ENCODE results near the gene FANCM.

FANCM gene

GRCh38 chr14:45112896-45113781, 22.6 kb upstream of the FANCM start:
- no peak overlapping the region for H3K27ac ChIP-seq

DNA sequence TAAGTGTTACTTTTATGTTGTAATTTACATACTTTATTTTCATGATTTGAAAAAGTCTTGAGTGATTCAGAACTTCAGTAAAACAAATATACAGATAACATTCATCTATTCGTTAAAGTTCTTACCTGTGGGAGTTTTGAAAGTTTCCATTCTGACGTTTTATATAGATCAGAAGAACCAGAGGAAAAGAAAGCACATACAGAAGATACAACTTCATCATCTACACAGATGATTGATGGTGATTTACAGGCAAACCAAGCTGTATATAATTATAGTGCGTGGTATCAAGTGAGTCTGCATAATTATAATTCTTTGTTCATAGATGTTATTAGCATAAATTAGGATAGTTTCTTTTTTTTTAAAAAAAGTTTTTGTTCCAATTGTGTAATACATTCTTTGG, 21.4 kb upstream of the FANCM start:
- no peaks in the 10 kb centered on the region for H4K20me1 ChIP-seq (ENCODE audit: insufficient read depth)
- no peak overlapping the region for H2AFZ ChIP-seq (ENCODE audit: low read depth)
- H3K79me2 ChIP-seq (ENCODE audit: insufficient read depth, low read depth): no peaks in the 10 kb centered on the region
- no peak overlapping the region for H3K4me2 ChIP-seq
- H3K27ac ChIP-seq: no peak overlapping the region
- H3K4me1 ChIP-seq (ENCODE audit: low read depth, poor library complexity, severe bottlenecking): no peaks in the 10 kb centered on the region
- no peaks in the 10 kb centered on the region; the same call in none of the 2 replicates for H3K36me3 ChIP-seq (ENCODE audit: insufficient read depth)
- H3K4me3 ChIP-seq (IDR thresholded peaks at IDR 0.05; ENCODE audit: insufficient read depth, low read depth, low read length): no peak overlapping the region
- no peaks in the 10 kb centered on the region for H3K27me3 ChIP-seq (ENCODE audit: insufficient read depth, low read depth)
- TF ChIP-seq CTCF (conservative IDR thresholded peaks at IDR 0.05; ENCODE audit: low read depth, low read length): no peak
- no peak overlapping the region for H3K9ac ChIP-seq

More at GRCh38 chr14:45112896-45113781, 22.6 kb upstream of the FANCM start:
- Histone ChIP-seq H3K79me2 (ENCODE audit: insufficient read depth, low read depth) (no peaks in the 10 kb centered on the region), H3K4me2 (no peak overlapping the region), H2AFZ (ENCODE audit: low read depth) (no peak overlapping the region), H3K36me3 (ENCODE audit: insufficient read depth) (no peaks in the 10 kb centered on the region; the same call in none of the 2 replicates), H3K27me3 (ENCODE audit: insufficient read depth, low read depth) (no peaks in the 10 kb centered on the region), H3K9ac (no peak overlapping the region), H3K4me1 (ENCODE audit: low read depth, poor library complexity, severe bottlenecking) (no peaks in the 10 kb centered on the region), H4K20me1 (ENCODE audit: insufficient read depth) (no peaks in the 10 kb centered on the region), H3K4me3 (IDR thresholded peaks at IDR 0.05; ENCODE audit: insufficient read depth, low read depth, low read length) (no peak overlapping the region)
- no peak for TF ChIP-seq CTCF (conservative IDR thresholded peaks at IDR 0.05; ENCODE audit: low read depth, low read length)

DNA sequence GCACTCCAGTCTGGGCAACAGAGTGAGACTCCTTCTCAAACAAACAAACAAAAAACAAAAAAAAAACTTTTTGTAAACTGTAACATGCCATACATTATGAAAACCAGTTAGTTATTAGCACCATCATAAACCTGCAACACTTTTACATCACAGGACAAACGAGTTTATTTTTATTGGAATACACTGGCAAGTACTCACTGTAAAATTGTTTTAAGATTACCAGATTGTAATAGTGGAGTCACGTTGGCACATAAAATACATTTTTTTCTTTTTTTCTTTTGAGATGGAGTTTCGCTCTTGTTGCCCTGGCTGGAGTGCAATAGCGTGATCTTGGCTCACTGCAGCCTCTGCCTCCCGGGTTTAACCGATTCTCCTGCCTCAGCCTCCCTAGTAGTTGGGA, 17.1 kb upstream of the FANCM start:
- H4K20me1 ChIP-seq (ENCODE audit: insufficient read depth): no peaks in the 10 kb centered on the region
- no peak overlapping the region for H3K4me3 ChIP-seq (IDR thresholded peaks at IDR 0.05; ENCODE audit: insufficient read depth, low read depth, low read length)
- H3K79me2 ChIP-seq (ENCODE audit: insufficient read depth, low read depth): no peaks in the 10 kb centered on the region
- no peak for TF ChIP-seq CTCF (conservative IDR thresholded peaks at IDR 0.05; ENCODE audit: low read depth, low read length)
- H3K36me3 ChIP-seq (ENCODE audit: insufficient read depth): no peaks in the 10 kb centered on the region; the same call in 1 of the 2 replicates
- no peak overlapping the region for H3K4me2 ChIP-seq
- no peaks in the 10 kb centered on the region for H3K27me3 ChIP-seq (ENCODE audit: insufficient read depth, low read depth)
- H2AFZ ChIP-seq (ENCODE audit: low read depth): no peak overlapping the region
- H3K27ac ChIP-seq: no peak overlapping the region
- no peaks in the 10 kb centered on the region for H3K4me1 ChIP-seq (ENCODE audit: low read depth, poor library complexity, severe bottlenecking)
- no peak overlapping the region for H3K9ac ChIP-seq

DNA sequence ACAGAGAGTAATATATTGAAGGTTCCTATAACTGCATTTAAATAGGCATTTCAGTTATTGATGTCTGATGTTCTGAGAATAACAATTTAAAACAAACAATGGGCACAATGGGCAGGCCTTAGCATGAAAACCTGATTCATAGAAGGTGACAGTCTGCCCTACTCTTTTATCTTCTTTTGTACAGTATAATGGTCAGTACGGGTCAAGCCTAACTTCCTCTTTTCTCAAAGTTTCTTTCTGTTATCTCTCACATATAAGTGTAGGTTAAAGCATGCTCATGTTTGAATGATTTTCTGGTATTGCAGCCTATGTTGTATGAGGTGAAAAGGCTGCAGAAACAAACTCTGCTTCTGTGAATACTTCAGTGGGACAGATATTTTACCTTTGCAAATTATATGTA, 15.6 kb upstream of the FANCM start:
- H3K79me2 ChIP-seq (ENCODE audit: insufficient read depth, low read depth): no peaks in the 10 kb centered on the region
- H3K27me3 ChIP-seq (ENCODE audit: insufficient read depth, low read depth): no peaks in the 10 kb centered on the region
- no peaks in the 10 kb centered on the region for H3K4me1 ChIP-seq (ENCODE audit: low read depth, poor library complexity, severe bottlenecking)
- no peaks in the 10 kb centered on the region; the same call in 1 of the 2 replicates for H3K36me3 ChIP-seq (ENCODE audit: insufficient read depth)
- TF ChIP-seq CTCF (conservative IDR thresholded peaks at IDR 0.05; ENCODE audit: low read depth, low read length): no peak
- no peak overlapping the region for H3K4me3 ChIP-seq (IDR thresholded peaks at IDR 0.05; ENCODE audit: insufficient read depth, low read depth, low read length)
- no peak overlapping the region for H3K27ac ChIP-seq
- no peak overlapping the region for H3K9ac ChIP-seq
- H4K20me1 ChIP-seq (ENCODE audit: insufficient read depth): no peaks in the 10 kb centered on the region
- no peak overlapping the region for H3K4me2 ChIP-seq
- no peak overlapping the region for H2AFZ ChIP-seq (ENCODE audit: low read depth)
